GM10847 (cell line): Measurements from ENCODE around the gene IFIT3.

ENCODE experiments used
- POLR2A ChIP-seq: IDR thresholded peaks from 2 replicates; pipeline ENCODE4 v1.6.1; 2011; ENCODE audit not compliant: insufficient read length; ENCODE audit errors: extremely low read depth

The IFIT3 gene

GRCh38 chr10:89312973-89313372 is 14.8 kb upstream of the IFIT3 start:
- TF ChIP-seq POLR2A: no peak

GRCh38 chr10:89314676-89315075 is 13.1 kb upstream of the IFIT3 start:
- no peak for TF ChIP-seq POLR2A

GRCh38 chr10:89329151-89329550 is 1.4 kb downstream of the IFIT3 start:
- no peak for TF ChIP-seq POLR2A

GRCh38 chr10:89330537-89331212 is 2.9 kb downstream of the IFIT3 start:
- TF ChIP-seq POLR2A: no peak

GRCh38 chr10:89332123-89332633 is 4.4 kb downstream of the IFIT3 start:
- no peak for TF ChIP-seq POLR2A

- no peak for TF ChIP-seq POLR2A
Measured at GRCh38 chr10:89335226-89335625, 7.4 kb downstream of the IFIT3 start.

- TF ChIP-seq POLR2A: no peak
Measured at GRCh38 chr10:89336241-89336640, 8.4 kb downstream of the IFIT3 start.

GRCh38 chr10:89337484-89337883 is 9.7 kb downstream of the IFIT3 start:
- no peak for TF ChIP-seq POLR2A

GRCh38 chr10:89338713-89339112 is 10.9 kb downstream of the IFIT3 start:
- no peak for TF ChIP-seq POLR2A

GRCh38 chr10:89339875-89340274 is 12.1 kb downstream of the IFIT3 start:
- TF ChIP-seq POLR2A: no peak

- no peak for TF ChIP-seq POLR2A
Measured at GRCh38 chr10:89341649-89342048, 13.9 kb downstream of the IFIT3 start.

GRCh38 chr10:89342206-89342958 is 14.6 kb downstream of the IFIT3 start:
- no peak for TF ChIP-seq POLR2A

GRCh38 chr10:89343089-89343767 is 15.4 kb downstream of the IFIT3 start:
- no peak for TF ChIP-seq POLR2A

- no peak for TF ChIP-seq POLR2A
Measured at GRCh38 chr10:89344156-89344555, 16.4 kb downstream of the IFIT3 start.

GRCh38 chr10:89345367-89346000 is 17.7 kb downstream of the IFIT3 start:
- no peak for TF ChIP-seq POLR2A

GRCh38 chr10:89346405-89347254 is 18.8 kb downstream of the IFIT3 start:
- no peak for TF ChIP-seq POLR2A
